Measurements from ENCODE around the gene CLCN5.

Gene CLCN5

GRCh38 chrX:49922291-49923241 is at the start of gene CLCN5:
Gene CLCN5, plus strand, starts transcription at chrX:49922596. Its CDS starts 2,703 bp downstream, at chrX:49925299.
- TF ChIP-seq, protein P1, sequence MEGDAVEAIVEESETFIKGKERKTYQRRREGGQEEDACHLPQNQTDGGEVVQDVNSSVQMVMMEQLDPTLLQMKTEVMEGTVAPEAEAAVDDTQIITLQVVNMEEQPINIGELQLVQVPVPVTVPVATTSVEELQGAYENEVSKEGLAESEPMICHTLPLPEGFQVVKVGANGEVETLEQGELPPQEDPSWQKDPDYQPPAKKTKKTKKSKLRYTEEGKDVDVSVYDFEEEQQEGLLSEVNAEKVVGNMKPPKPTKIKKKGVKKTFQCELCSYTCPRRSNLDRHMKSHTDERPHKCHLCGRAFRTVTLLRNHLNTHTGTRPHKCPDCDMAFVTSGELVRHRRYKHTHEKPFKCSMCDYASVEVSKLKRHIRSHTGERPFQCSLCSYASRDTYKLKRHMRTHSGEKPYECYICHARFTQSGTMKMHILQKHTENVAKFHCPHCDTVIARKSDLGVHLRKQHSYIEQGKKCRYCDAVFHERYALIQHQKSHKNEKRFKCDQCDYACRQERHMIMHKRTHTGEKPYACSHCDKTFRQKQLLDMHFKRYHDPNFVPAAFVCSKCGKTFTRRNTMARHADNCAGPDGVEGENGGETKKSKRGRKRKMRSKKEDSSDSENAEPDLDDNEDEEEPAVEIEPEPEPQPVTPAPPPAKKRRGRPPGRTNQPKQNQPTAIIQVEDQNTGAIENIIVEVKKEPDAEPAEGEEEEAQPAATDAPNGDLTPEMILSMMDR (IDR thresholded peaks at IDR 0.05; ENCODE audit: insufficient read depth, low read depth, low read length, missing control alignments) = no peak
- peak; percentile 94 for DNase-seq (ENCODE audit: low read depth)
- H3K4me3 ChIP-seq (ENCODE audit: low read length) = peak within 1 kb of the TSS; percentile 65

DNA sequence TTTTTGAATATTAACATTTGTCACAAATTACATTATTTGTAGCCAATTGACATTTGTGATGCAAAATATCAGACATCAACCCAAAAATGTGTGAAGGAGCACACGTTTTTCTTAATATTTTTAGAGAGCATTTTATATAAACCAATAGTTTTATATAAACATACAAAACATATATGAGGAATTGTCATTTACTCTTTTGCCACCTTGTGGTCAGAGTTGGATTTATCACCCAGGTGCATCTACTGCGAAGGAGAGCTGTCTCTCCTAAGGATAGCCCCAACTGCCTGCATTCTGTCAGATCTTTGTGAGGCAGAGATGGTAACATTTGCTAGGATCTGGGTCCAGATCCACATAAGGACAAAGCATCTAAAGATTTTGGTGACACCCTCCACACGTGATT is 45.6 kb upstream of the CLCN5 start:
- DNase-seq (ENCODE audit: low read depth) = peak; percentile 40
- TF ChIP-seq, protein P1 (IDR thresholded peaks at IDR 0.05; ENCODE audit: insufficient read depth, low read depth, low read length, missing control alignments) = peak; percentile 50
- no peak overlapping the region for H3K4me3 ChIP-seq (ENCODE audit: low read length)

DNA sequence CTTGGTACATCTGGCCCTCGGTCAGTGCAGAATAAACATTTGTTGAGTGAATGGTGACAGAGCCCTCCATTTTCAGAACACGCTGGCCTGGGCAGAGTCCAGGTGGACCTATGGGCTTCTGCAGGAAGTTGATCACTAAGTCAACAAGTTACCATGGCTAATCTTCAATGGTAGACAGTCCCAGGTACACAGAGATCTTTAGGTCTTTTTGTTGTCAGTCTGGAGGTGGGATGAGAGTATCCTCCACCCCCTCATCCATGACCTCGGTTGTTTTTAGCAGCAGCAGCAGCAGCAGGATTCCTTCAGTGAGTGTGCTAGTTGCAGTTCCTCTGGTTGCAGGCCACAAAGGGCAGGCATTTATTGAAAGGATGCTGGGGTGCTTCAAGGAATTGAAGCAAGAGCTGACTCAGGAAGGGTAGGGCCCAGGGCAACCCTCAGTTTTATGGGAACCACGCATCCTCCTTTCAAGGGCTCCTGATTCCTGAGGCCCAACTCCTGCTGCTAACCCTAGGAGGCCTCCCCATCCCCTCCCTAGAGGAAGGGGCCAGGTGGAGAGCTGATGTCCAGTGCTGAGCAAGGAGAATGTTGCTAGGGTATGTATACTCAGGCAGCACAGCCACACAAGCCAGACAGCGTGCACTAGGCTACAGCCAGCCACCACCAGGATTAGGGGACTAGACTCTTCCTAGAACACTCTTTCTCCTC is 44.8 kb upstream of the CLCN5 start:
- no peak for DNase-seq (ENCODE audit: low read depth)
- TF ChIP-seq, protein P1 (IDR thresholded peaks at IDR 0.05; ENCODE audit: insufficient read depth, low read depth, low read length, missing control alignments) = no peak
- H3K4me3 ChIP-seq (ENCODE audit: low read length) = no peak overlapping the region

GRCh38 chrX:49878128-49878833 is 44.1 kb upstream of the CLCN5 start:
- H3K4me3 ChIP-seq (ENCODE audit: low read length) = peak overlapping the region; percentile 49
- TF ChIP-seq, protein P1 (IDR thresholded peaks at IDR 0.05; ENCODE audit: insufficient read depth, low read depth, low read length, missing control alignments) = no peak
- DNase-seq (ENCODE audit: low read depth) = no peak

DNA sequence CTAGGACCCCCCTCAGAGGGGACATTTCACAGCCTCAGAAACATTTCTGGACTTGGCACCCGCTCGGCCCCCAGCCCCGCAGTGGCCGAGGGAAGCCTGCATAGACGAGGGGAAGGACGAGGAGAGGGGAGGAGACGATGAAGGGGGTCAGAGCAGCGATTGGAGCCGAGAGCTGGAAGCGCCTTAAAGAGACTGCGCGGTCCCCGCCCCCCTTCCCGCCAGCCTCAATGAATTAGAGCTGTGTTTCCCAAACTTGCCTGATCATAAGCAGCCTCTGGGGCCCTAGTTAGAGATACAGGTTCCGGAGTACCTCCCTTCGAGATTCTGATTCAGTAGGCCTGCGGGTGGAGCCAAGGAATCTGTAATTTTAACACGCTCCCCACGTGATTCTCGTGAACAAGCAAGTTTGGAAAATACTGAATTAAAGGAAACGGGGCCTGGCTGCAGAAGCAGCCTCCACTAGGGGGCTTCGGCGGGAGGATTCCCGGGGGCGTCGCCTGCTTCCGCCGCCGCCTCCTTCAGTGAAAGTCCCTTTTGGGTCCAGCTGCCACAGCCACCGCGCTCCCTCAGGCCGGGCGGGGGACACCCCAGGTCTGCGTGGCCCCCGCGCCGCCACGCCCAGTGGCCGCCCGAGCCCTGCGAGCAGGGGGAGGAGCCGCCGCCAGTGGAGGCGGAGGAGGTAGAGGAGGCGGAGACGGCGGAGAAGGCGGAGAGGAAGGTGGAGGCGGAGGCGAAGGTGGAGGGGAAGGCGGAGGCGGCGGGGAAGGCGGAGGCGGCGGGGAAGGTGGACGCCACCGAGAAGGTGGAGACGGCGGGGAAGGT is 43.4 kb upstream of the CLCN5 start, which contains the start of gene USP27X:
Gene USP27X (plus strand): TSS at position 651 of the 822 bp plus-strand sequence. CDS start 824 bp downstream, outside the sequence.
- H3K4me3 ChIP-seq (ENCODE audit: low read length) = peak within 1 kb of the TSS; percentile 49
- DNase-seq (ENCODE audit: low read depth) = peak; percentile 78
- TF ChIP-seq, protein P1 (IDR thresholded peaks at IDR 0.05; ENCODE audit: insufficient read depth, low read depth, low read length, missing control alignments) = peak; percentile 40

All from epithelial cell of esophagus (primary cell).